ENCODE results near the gene XCL2. TPM values are rescaled to one million over a fixed set of nuclear protein-coding genes. Genes with fewer than 3 reads are reported as not detected.

The XCL2 gene
- total and polyA plus RNA-seq, 10 of the 15 experiments (the other 5 are each of a cell fraction or from before 2014, with no cell fraction given) = 0.50 to 299 (median 4.8) TPM

GRCh38 chr1:168572633-168573032 lies 28.8 kb upstream of the XCL2 start (continued):
- TF ChIP-seq BCLAF1 (IDR thresholded peaks at IDR 0.05) (no peak), PML (IDR thresholded peaks at IDR 0.05; ENCODE audit: low read length) (no peak), SUPT20H (IDR thresholded peaks at IDR 0.05; ENCODE audit: borderline replicate concordance, control insufficient read depth, low read depth, low read length) (no peak), ZNF24 (IDR thresholded peaks at IDR 0.05) (0 out of 2 replicates have a peak, but pooled peaks have one; percentile 36), ZNF207 (IDR thresholded peaks at IDR 0.05; ENCODE audit: borderline replicate concordance) (no peak), IKZF1 (conservative IDR thresholded peaks at IDR 0.05) (0 out of 2 replicates have a peak, but pooled peaks have one; percentile 15), ZSCAN29 (IDR thresholded peaks at IDR 0.05) (no peak), SREBF1 (IDR thresholded peaks at IDR 0.05; ENCODE audit: low read length) (no peak), MTA2 (IDR thresholded peaks at IDR 0.05; ENCODE audit: low read depth) (peak; percentile 43; the same call in 1 of the 2 replicates), ZNF687 (IDR thresholded peaks at IDR 0.05) (peak; percentile 71), ELK1 (IDR thresholded peaks at IDR 0.05; ENCODE audit: low read depth, low read length) (no peak), MTA3 (IDR thresholded peaks at IDR 0.05; ENCODE audit: borderline replicate concordance, low read length) (no peak), EP300 (IDR thresholded peaks at IDR 0.05; ENCODE audit: borderline replicate concordance in 1 of 2, control insufficient read depth in 1 of 2, low read depth in 2 of 2, low read length in 2 of 2) (no peak), ATF2 (IDR thresholded peaks at IDR 0.05; ENCODE audit: low read length) (no peak), IRF5 (IDR thresholded peaks at IDR 0.05; ENCODE audit: borderline replicate concordance) (no peak), E4F1 (IDR thresholded peaks at IDR 0.05; ENCODE audit: borderline replicate concordance, partially characterized antibody) (no peak), ZNF217 (IDR thresholded peaks at IDR 0.05) (peak; percentile 73; the same call in 1 of the 2 replicates)
